Kidney epithelial cell (primary cell): Measurements from ENCODE around the gene STK32A. TPM values are rescaled to one million over a fixed set of nuclear protein-coding genes. Genes with fewer than 3 reads are reported as not detected.

Experiments used
- DNase-seq: peaks from one replicate; pipeline ENCODE4 v3.0.0-alpha.2; 2010; ENCODE audit warnings: low read depth
- H3K27me3 ChIP-seq: 2 replicates; pipeline ENCODE4 v1.6.0; 2011; ENCODE audit warnings: low read length; ENCODE audit not compliant: control insufficient read depth, insufficient read depth
- H3K36me3 ChIP-seq: 2 replicates; pipeline ENCODE4 v1.5.1; 2011; ENCODE audit warnings: low read length; ENCODE audit not compliant: control insufficient read depth, insufficient read depth
- H3K4me3 ChIP-seq: 2 replicates; pipeline ENCODE4 v1.5.1; 2011; ENCODE audit warnings: low read depth, mild to moderate bottlenecking, control low read depth, low read length
- total RNA-seq: library from RNA; depleted of rRNA; stranded (reverse); fragments of >200 nt; gene quantifications from 2 replicates; pipeline ENCODE4 v1.2.3, GENCODE V29; 2015
- TF ChIP-seq, protein P1 (sequence below): IDR thresholded peaks from 2 replicates; pipeline ENCODE4 v1.5.1; 2011; ENCODE audit warnings: mild to moderate bottlenecking, moderate library complexity, low read length, control low read depth, inconsistent platforms; ENCODE audit not compliant: insufficient read depth, poor library complexity, severe bottlenecking

The STK32A gene
- total RNA-seq, 1 donor from 2014 or later = 3.7 TPM

- Histone ChIP-seq H3K27me3 (no peaks in the 10 kb centered on the region), H3K36me3 (no peaks in the 10 kb centered on the region), H3K4me3 (no peak overlapping the region)
- TF ChIP-seq, protein P1, sequence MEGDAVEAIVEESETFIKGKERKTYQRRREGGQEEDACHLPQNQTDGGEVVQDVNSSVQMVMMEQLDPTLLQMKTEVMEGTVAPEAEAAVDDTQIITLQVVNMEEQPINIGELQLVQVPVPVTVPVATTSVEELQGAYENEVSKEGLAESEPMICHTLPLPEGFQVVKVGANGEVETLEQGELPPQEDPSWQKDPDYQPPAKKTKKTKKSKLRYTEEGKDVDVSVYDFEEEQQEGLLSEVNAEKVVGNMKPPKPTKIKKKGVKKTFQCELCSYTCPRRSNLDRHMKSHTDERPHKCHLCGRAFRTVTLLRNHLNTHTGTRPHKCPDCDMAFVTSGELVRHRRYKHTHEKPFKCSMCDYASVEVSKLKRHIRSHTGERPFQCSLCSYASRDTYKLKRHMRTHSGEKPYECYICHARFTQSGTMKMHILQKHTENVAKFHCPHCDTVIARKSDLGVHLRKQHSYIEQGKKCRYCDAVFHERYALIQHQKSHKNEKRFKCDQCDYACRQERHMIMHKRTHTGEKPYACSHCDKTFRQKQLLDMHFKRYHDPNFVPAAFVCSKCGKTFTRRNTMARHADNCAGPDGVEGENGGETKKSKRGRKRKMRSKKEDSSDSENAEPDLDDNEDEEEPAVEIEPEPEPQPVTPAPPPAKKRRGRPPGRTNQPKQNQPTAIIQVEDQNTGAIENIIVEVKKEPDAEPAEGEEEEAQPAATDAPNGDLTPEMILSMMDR = no peak
- DNase-seq = no peak
These were observed 41.7 kb upstream of the STK32A start for GRCh38 chr5:147193123-147193522.

DNA sequence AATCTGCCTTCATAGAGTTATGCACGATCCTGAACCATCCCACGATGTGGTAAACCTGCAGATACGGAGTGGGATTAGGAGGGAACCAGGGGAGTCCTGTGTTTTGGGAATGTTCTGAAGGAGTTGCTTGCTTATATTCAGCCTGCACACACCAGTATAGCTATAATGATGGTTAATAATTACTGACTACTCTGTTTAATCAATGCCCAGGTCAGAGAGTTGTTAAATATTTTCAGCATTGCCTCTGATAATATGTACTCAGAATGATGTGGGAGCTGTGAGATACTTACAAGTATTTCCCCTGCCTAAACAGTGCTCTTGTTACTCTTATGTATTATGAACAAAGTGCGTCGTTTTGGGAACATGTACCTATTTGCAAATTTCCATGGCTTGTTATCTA is 34.8 kb upstream of the STK32A start:
- no peaks in the 10 kb centered on the region for H3K36me3 ChIP-seq
- DNase-seq = no peak
- TF ChIP-seq, protein P1 = no peak
- no peaks in the 10 kb centered on the region for H3K27me3 ChIP-seq
- H3K4me3 ChIP-seq = no peak overlapping the region

DNA sequence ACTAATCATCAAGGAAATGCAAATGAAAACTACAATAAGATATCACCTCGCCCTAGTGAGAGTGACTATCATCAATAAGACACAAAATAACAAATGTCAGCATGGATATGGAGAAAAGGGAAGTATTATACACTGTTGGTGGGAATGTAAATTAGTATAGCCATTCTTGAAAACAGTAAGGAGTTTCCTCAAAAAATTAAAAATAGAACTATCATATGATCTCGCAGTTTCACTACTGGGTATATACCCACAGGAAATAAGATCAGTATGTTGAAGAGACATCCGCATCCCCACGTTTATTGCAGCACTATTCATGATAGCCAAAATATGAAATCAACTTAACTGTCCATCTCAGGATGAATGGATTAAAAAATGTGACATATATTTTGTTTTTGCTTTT is 31.6 kb upstream of the STK32A start:
- no peak for DNase-seq
- no peak overlapping the region for H3K4me3 ChIP-seq

GRCh38 chr5:147204576-147204975 is 30.2 kb upstream of the STK32A start:
- TF ChIP-seq, protein P1 = no peak
- DNase-seq = no peak
- no peaks in the 10 kb centered on the region for H3K36me3 ChIP-seq
- H3K27me3 ChIP-seq = no peaks in the 10 kb centered on the region
- H3K4me3 ChIP-seq = no peak overlapping the region

More for the DNA sequence above, 31.6 kb upstream of the STK32A start:
- Histone ChIP-seq H3K27me3 (no peaks in the 10 kb centered on the region), H3K36me3 (no peaks in the 10 kb centered on the region)
- TF ChIP-seq, protein P1 = no peak

- TF ChIP-seq, protein P1 = no peak
- no peaks in the 10 kb centered on the region for H3K36me3 ChIP-seq
- H3K27me3 ChIP-seq = no peaks in the 10 kb centered on the region
- H3K4me3 ChIP-seq = no peak overlapping the region
- DNase-seq = no peak
These were observed 26.7 kb upstream of the STK32A start for GRCh38 chr5:147208134-147208533.

GRCh38 chr5:147216552-147217154 is 18.2 kb upstream of the STK32A start:
- TF ChIP-seq, protein P1 = no peak
- no peaks in the 10 kb centered on the region for H3K27me3 ChIP-seq
- no peak overlapping the region for H3K4me3 ChIP-seq
- no peak for DNase-seq
- H3K36me3 ChIP-seq = no peaks in the 10 kb centered on the region
